ENCODE data around the gene LMF2. TPM values are rescaled to one million over a fixed set of nuclear protein-coding genes. Genes with fewer than 3 reads are reported as not detected.

The LMF2 gene
- total and polyA plus RNA-seq, 2 of the 8 experiments (the other 6 are each of a cell fraction or from before 2014, with no cell fraction given): 34.3 to 62.9 TPM

- no peak for TF ChIP-seq CHD7 (IDR thresholded peaks at IDR 0.05; ENCODE audit: insufficient replicate concordance, low read length)
- no peak for TF ChIP-seq BACH1 (IDR thresholded peaks at IDR 0.05; ENCODE audit: low read length)
- TF ChIP-seq MAFK (IDR thresholded peaks at IDR 0.05; ENCODE audit: low read depth, low read length): no peak
- TF ChIP-seq MAX (IDR thresholded peaks at IDR 0.05): no peak
- no peak for TF ChIP-seq ATF2 (IDR thresholded peaks at IDR 0.05; ENCODE audit: low read length)
These were observed 28.7 kb upstream of the LMF2 start (continued) for GRCh38 chr22:50536226-50536625.

All from H1 (cell line).